AG04450 (cell line): ENCODE measurements around the gene GTF3C6. TPM values are rescaled to one million over a fixed set of nuclear protein-coding genes. Genes with fewer than 3 reads are reported as not detected.
A peak's percentile ranks its signal among the peaks of the same experiment; 100 is the strongest.

Experiments
- CTCF ChIA-PET: fragments of 300-600, 350-600 bp; formaldehyde crosslinking; extraction: SDS; loops from one replicate; lab custom pipeline; 2022; ENCODE audit warnings: antibody characterized with exemption, inconsistent platforms; lab: Charles Lee
- POLR2A ChIA-PET: fragments of 350-600 bp; formaldehyde crosslinking; extraction: SDS; loops from one replicate; lab custom pipeline; 2021; ENCODE audit warnings: antibody characterized with exemption, inconsistent platforms; lab: Yijun Ruan, JAX
- DNase-seq: peaks from one replicate; pipeline ENCODE4 v3.0.0-alpha.2; 2011; ENCODE audit warnings: low read depth, low spot score
- H3K27ac ChIP-seq: one replicate; pipeline ENCODE4 v1.5.1; 2012; ENCODE audit warnings: low read depth, low read length, control low read depth
- H3K27me3 ChIP-seq: one replicate; pipeline ENCODE4 v1.6.0; 2012; ENCODE audit warnings: low read length; ENCODE audit not compliant: control insufficient read depth, insufficient read depth
- H3K4me3 ChIP-seq: 2 replicates; pipeline ENCODE4 v1.5.1; 2011; ENCODE audit warnings: mild to moderate bottlenecking, low read depth, low read length, control low read depth
- H3K9me3 ChIP-seq: 2 replicates; pipeline ENCODE4 v1.5.1; 2012; ENCODE audit warnings: low read length; ENCODE audit not compliant: control insufficient read depth, insufficient read depth
- polyA plus RNA-seq: library from polyadenylated mRNA; depleted of rRNA; stranded (reverse); fragments of >200 nt; gene quantifications from 2 replicates; pipeline ENCODE4 v1.2.3, GENCODE V29; 2011
- TF ChIP-seq, protein P1 (sequence below): IDR thresholded peaks from 2 replicates; pipeline ENCODE4 v1.5.1; 2011; ENCODE audit warnings: low read depth, low read length, control low read depth, inconsistent platforms

Gene GTF3C6
- polyA plus RNA-seq, 1 experiment, result 65.7 TPM

GRCh38 chr6:110981202-110981600, 22.7 kb downstream of the GTF3C6 start:
- ChIA-PET POLR2A (interaction anchor here (0.6 to 1.8 kb wide), 4 partner anchors 21 to 377 kb away, joined by 3 to 19 read pairs (median 4); partner anchors contain the start of genes AMD1 and GTF3C6), CTCF (interaction anchor here (2.1 kb wide), 2 partner anchors 299 to 453 kb away, joined by 7 to 18 read pairs; no protein-coding TSS in a partner anchor)
- Histone ChIP-seq H3K9me3 (no peaks in the 10 kb centered on the region), H3K27ac (peak overlapping the region; percentile 82), H3K27me3 (no peaks in the 10 kb centered on the region), H3K4me3 (peak overlapping the region; percentile 99)
- DNase-seq, result no peak
- TF ChIP-seq, protein P1, sequence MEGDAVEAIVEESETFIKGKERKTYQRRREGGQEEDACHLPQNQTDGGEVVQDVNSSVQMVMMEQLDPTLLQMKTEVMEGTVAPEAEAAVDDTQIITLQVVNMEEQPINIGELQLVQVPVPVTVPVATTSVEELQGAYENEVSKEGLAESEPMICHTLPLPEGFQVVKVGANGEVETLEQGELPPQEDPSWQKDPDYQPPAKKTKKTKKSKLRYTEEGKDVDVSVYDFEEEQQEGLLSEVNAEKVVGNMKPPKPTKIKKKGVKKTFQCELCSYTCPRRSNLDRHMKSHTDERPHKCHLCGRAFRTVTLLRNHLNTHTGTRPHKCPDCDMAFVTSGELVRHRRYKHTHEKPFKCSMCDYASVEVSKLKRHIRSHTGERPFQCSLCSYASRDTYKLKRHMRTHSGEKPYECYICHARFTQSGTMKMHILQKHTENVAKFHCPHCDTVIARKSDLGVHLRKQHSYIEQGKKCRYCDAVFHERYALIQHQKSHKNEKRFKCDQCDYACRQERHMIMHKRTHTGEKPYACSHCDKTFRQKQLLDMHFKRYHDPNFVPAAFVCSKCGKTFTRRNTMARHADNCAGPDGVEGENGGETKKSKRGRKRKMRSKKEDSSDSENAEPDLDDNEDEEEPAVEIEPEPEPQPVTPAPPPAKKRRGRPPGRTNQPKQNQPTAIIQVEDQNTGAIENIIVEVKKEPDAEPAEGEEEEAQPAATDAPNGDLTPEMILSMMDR, result no peak

GRCh38 chr6:110990840-110991576, 32.5 kb downstream of the GTF3C6 start:
- DNase-seq, result no peak
- Histone ChIP-seq H3K4me3 (no peak overlapping the region), H3K9me3 (no peaks in the 10 kb centered on the region), H3K27me3 (no peaks in the 10 kb centered on the region), H3K27ac (no peak overlapping the region)
- POLR2A ChIA-PET, result no interaction called here
- CTCF ChIA-PET, result interaction anchor here (3.0 kb wide), 1 partner anchor 20 kb away, joined by 15 read pairs; no protein-coding TSS in a partner anchor
- TF ChIP-seq, protein P1, result no peak

GRCh38 chr6:110996691-110997090, 38.2 kb downstream of the GTF3C6 start:
- Histone ChIP-seq H3K27me3 (no peaks in the 10 kb centered on the region), H3K4me3 (no peak overlapping the region), H3K9me3 (no peaks in the 10 kb centered on the region), H3K27ac (no peak overlapping the region)
- DNase-seq, result no peak
- TF ChIP-seq, protein P1, result no peak
- CTCF ChIA-PET, result no interaction called here
- POLR2A ChIA-PET, result no interaction called here

DNA sequence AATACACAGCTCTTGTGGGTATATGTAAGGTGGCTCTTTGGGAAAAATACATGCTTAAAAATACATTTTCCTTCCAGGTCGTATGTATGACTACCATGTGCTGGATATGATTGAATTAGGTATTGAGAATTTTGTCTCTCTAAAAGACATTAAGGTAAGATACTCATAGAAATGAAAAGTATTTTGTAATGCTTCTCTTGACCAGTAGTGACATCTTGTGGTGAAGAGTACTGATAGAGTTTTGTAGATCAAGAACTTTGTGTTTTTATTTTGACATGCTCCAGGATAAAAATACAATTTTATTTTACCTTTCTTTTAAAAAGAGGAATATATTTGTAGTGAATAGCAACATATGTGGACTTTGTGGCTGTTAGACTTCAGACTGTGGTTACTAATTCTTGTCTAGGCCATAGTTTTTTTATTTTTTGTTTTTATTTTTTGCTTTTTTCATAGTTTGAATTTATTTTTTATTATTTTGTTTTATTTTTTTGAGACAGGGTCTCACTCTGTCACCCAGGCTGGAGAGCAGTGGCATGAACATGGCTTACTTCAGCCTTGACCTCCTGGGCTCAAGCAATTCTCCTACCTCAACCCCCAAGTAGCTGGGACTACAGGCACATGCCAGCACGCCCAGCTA, 41.2 kb downstream of the GTF3C6 start:
- TF ChIP-seq, protein P1, result peak; percentile 50
- ChIA-PET CTCF (interaction anchor here (0.9 to 1.9 kb wide), 8 partner anchors 11 to 473 kb away, joined by 3 to 11 read pairs (median 5); no protein-coding TSS in a partner anchor), POLR2A (no interaction called here)
- Histone ChIP-seq H3K4me3 (no peak overlapping the region), H3K27ac (no peak overlapping the region), H3K9me3 (no peaks in the 10 kb centered on the region), H3K27me3 (no peaks in the 10 kb centered on the region)
- DNase-seq, result no peak

GRCh38 chr6:111002350-111002749, 43.8 kb downstream of the GTF3C6 start:
- TF ChIP-seq, protein P1, result no peak
- no peak for DNase-seq
- ChIA-PET CTCF (no interaction called here), POLR2A (no interaction called here)
- H3K9me3 ChIP-seq, result no peaks in the 10 kb centered on the region
- no peak overlapping the region for H3K27ac ChIP-seq
- H3K27me3 ChIP-seq, result no peaks in the 10 kb centered on the region
- H3K4me3 ChIP-seq, result no peak overlapping the region
